GM10266 (cell line): ENCODE results near the gene SIDT2.
A peak's percentile ranks its signal among the peaks of the same experiment; 100 is the strongest.

Experiments used
- DNase-seq: peaks from one replicate; pipeline ENCODE4 v3.0.0; 2012; ENCODE audit errors: extremely low spot score
- CTCF ChIP-seq: IDR thresholded peaks from 2 replicates; pipeline ENCODE4 v1.5.1; 2012; ENCODE audit warnings: mild to moderate bottlenecking, low read depth; ENCODE audit not compliant: control insufficient read depth, insufficient read depth; ENCODE audit errors: missing control alignments

SIDT2 gene

GRCh38 chr11:117144477-117145392 is 33.8 kb upstream of the SIDT2 start:
- TF ChIP-seq CTCF, result no peak
- peak; percentile 67 for DNase-seq

GRCh38 chr11:117145393-117145761 is 33.2 kb upstream of the SIDT2 start:
- DNase-seq, result peak; percentile 32
- TF ChIP-seq CTCF, result no peak

- TF ChIP-seq CTCF, result no peak
- no peak for DNase-seq
Observed at GRCh38 chr11:117146521-117146920, 32.0 kb upstream of the SIDT2 start.

GRCh38 chr11:117152066-117152465 is 26.5 kb upstream of the SIDT2 start:
- no peak for DNase-seq
- no peak for TF ChIP-seq CTCF

- no peak for TF ChIP-seq CTCF
- no peak for DNase-seq
Observed at GRCh38 chr11:117154468-117154867, 24.1 kb upstream of the SIDT2 start.

- no peak for TF ChIP-seq CTCF
- no peak for DNase-seq
Observed at GRCh38 chr11:117157507-117157906, 21.0 kb upstream of the SIDT2 start.

- no peak for TF ChIP-seq CTCF
- DNase-seq, result no peak
Observed at GRCh38 chr11:117159892-117160291, 18.7 kb upstream of the SIDT2 start.
